ENCODE data around the gene TMBIM1.

Gene TMBIM1

DNA sequence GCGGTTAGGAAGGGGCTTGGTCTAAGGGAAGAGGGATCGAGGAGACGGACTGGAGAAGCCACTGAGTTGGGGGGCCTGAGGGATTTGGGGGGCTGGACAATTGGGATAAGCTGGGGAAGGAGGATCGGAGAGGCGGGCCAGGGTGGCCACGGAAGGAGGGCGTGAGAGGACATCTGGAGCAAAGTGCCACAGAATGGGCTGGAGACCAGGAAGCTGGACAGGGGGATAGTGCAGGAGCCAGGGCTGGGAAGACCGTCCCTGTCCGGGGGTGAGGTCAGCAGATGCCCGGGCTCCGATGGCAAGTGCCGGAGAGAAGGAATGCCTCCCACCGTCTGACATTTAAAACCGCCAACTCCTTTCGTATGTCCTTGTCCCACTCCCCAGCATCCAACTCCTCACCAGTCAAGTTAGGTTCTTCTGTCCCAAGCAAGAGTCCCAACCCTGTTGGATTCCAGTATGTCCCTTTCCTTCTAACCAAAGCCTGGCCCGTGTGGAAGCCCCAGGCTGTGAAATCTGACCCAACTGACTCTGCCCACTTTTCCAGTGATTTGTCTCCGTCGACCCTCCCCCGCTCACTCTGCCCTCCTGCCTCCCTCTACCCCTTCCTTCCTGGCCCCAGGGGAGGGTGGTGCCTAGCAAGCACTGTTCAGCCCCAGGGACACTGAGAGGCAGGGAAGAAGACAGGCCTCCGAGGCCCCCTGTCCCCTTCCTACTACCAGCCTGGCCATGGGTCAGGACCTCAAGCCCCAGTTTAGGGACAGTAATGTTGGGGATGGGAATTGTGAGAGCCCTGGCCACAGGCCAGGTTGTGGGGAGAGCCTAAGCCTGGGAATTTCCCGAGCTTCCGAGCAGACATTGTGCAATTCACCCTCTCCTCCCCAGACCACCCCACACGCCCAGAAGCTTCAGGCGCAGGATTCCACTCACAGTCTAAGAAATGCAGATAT is 31.5 kb upstream of the TMBIM1 start (continued):
- TF ChIP-seq, protein P1, sequence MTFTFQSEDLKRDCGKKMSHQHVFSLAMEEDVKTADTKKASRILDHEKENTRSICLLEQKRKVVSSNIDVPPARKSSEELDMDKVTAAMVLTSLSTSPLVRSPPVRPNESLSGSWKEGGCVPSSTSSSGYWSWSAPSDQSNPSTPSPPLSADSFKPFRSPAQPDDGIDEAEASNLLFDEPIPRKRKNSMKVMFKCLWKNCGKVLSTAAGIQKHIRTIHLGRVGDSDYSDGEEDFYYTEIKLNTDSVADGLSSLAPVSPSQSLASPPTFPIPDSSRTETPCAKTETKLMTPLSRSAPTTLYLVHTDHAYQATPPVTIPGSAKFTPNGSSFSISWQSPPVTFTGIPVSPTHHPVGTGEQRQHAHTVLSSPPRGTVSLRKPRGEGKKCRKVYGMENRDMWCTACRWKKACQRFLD (tag by site-specific recombination; IDR thresholded peaks at IDR 0.05) = no peak
- TF ChIP-seq, protein P2, sequence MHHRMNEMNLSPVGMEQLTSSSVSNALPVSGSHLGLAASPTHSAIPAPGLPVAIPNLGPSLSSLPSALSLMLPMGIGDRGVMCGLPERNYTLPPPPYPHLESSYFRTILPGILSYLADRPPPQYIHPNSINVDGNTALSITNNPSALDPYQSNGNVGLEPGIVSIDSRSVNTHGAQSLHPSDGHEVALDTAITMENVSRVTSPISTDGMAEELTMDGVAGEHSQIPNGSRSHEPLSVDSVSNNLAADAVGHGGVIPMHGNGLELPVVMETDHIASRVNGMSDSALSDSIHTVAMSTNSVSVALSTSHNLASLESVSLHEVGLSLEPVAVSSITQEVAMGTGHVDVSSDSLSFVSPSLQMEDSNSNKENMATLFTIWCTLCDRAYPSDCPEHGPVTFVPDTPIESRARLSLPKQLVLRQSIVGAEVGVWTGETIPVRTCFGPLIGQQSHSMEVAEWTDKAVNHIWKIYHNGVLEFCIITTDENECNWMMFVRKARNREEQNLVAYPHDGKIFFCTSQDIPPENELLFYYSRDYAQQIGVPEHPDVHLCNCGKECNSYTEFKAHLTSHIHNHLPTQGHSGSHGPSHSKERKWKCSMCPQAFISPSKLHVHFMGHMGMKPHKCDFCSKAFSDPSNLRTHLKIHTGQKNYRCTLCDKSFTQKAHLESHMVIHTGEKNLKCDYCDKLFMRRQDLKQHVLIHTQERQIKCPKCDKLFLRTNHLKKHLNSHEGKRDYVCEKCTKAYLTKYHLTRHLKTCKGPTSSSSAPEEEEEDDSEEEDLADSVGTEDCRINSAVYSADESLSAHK (tag by site-specific recombination; IDR thresholded peaks at IDR 0.05) = no peak
- TF ChIP-seq ZBTB1 (tag by site-specific recombination; IDR thresholded peaks at IDR 0.05) (no peak), ZNF707 (tag by site-specific recombination; IDR thresholded peaks at IDR 0.05) (no peak), ZNF664 (tag by site-specific recombination; IDR thresholded peaks at IDR 0.05) (no peak), ZNF677 (tag by site-specific recombination; IDR thresholded peaks at IDR 0.05) (no peak), ZNF138 (tag by site-specific recombination; IDR thresholded peaks at IDR 0.05; ENCODE audit: borderline replicate concordance) (no peak), ZNF423 (tag by site-specific recombination; IDR thresholded peaks at IDR 0.05) (peak; percentile 54), ZNF19 (tag by site-specific recombination; IDR thresholded peaks at IDR 0.05; ENCODE audit: low read depth) (no peak), ZNF184 (tag by site-specific recombination; IDR thresholded peaks at IDR 0.05) (no peak), ZFP37 (tag by site-specific recombination; IDR thresholded peaks at IDR 0.05) (no peak), GLI2 (tag by site-specific recombination; IDR thresholded peaks at IDR 0.05; ENCODE audit: borderline replicate concordance, low read depth) (no peak), ZEB2 (tag by site-specific recombination; IDR thresholded peaks at IDR 0.05) (peak; percentile 38; the same call in 1 of the 2 replicates), ZNF292 (tag by site-specific recombination; IDR thresholded peaks at IDR 0.05; ENCODE audit: borderline replicate concordance, low read depth) (no peak), ZNF324 (tag by site-specific recombination; IDR thresholded peaks at IDR 0.05) (no peak), SCRT1 (tag by site-specific recombination; IDR thresholded peaks at IDR 0.05; ENCODE audit: borderline replicate concordance) (no peak)
- TF ChIP-seq, protein P3, sequence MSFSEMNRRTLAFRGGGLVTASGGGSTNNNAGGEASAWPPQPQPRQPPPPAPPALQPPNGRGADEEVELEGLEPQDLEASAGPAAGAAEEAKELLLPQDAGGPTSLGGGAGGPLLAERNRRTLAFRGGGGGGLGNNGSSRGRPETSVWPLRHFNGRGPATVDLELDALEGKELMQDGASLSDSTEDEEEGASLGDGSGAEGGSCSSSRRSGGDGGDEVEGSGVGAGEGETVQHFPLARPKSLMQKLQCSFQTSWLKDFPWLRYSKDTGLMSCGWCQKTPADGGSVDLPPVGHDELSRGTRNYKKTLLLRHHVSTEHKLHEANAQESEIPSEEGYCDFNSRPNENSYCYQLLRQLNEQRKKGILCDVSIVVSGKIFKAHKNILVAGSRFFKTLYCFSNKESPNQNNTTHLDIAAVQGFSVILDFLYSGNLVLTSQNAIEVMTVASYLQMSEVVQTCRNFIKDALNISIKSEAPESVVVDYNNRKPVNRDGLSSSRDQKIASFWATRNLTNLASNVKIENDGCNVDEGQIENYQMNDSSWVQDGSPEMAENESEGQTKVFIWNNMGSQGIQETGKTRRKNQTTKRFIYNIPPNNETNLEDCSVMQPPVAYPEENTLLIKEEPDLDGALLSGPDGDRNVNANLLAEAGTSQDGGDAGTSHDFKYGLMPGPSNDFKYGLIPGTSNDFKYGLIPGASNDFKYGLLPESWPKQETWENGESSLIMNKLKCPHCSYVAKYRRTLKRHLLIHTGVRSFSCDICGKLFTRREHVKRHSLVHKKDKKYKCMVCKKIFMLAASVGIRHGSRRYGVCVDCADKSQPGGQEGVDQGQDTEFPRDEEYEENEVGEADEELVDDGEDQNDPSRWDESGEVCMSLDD (tag by site-specific recombination; IDR thresholded peaks at IDR 0.05) = peak; percentile 37; the same call in 1 of the 2 replicates
- TF ChIP-seq, protein P4, sequence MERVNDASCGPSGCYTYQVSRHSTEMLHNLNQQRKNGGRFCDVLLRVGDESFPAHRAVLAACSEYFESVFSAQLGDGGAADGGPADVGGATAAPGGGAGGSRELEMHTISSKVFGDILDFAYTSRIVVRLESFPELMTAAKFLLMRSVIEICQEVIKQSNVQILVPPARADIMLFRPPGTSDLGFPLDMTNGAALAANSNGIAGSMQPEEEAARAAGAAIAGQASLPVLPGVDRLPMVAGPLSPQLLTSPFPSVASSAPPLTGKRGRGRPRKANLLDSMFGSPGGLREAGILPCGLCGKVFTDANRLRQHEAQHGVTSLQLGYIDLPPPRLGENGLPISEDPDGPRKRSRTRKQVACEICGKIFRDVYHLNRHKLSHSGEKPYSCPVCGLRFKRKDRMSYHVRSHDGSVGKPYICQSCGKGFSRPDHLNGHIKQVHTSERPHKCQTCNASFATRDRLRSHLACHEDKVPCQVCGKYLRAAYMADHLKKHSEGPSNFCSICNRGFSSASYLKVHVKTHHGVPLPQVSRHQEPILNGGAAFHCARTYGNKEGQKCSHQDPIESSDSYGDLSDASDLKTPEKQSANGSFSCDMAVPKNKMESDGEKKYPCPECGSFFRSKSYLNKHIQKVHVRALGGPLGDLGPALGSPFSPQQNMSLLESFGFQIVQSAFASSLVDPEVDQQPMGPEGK (tag by site-specific recombination; IDR thresholded peaks at IDR 0.05) = peak; percentile 70
- TF ChIP-seq, protein P5, sequence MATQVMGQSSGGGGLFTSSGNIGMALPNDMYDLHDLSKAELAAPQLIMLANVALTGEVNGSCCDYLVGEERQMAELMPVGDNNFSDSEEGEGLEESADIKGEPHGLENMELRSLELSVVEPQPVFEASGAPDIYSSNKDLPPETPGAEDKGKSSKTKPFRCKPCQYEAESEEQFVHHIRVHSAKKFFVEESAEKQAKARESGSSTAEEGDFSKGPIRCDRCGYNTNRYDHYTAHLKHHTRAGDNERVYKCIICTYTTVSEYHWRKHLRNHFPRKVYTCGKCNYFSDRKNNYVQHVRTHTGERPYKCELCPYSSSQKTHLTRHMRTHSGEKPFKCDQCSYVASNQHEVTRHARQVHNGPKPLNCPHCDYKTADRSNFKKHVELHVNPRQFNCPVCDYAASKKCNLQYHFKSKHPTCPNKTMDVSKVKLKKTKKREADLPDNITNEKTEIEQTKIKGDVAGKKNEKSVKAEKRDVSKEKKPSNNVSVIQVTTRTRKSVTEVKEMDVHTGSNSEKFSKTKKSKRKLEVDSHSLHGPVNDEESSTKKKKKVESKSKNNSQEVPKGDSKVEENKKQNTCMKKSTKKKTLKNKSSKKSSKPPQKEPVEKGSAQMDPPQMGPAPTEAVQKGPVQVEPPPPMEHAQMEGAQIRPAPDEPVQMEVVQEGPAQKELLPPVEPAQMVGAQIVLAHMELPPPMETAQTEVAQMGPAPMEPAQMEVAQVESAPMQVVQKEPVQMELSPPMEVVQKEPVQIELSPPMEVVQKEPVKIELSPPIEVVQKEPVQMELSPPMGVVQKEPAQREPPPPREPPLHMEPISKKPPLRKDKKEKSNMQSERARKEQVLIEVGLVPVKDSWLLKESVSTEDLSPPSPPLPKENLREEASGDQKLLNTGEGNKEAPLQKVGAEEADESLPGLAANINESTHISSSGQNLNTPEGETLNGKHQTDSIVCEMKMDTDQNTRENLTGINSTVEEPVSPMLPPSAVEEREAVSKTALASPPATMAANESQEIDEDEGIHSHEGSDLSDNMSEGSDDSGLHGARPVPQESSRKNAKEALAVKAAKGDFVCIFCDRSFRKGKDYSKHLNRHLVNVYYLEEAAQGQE (tag by site-specific recombination; IDR thresholded peaks at IDR 0.05) = peak; percentile 27; the same call in 1 of the 2 replicates
- TF ChIP-seq, protein P6, sequence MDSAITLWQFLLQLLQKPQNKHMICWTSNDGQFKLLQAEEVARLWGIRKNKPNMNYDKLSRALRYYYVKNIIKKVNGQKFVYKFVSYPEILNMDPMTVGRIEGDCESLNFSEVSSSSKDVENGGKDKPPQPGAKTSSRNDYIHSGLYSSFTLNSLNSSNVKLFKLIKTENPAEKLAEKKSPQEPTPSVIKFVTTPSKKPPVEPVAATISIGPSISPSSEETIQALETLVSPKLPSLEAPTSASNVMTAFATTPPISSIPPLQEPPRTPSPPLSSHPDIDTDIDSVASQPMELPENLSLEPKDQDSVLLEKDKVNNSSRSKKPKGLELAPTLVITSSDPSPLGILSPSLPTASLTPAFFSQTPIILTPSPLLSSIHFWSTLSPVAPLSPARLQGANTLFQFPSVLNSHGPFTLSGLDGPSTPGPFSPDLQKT (IDR thresholded peaks at IDR 0.05; ENCODE audit: borderline replicate concordance, low read depth, low read length) = no peak
- TF ChIP-seq, protein P7, sequence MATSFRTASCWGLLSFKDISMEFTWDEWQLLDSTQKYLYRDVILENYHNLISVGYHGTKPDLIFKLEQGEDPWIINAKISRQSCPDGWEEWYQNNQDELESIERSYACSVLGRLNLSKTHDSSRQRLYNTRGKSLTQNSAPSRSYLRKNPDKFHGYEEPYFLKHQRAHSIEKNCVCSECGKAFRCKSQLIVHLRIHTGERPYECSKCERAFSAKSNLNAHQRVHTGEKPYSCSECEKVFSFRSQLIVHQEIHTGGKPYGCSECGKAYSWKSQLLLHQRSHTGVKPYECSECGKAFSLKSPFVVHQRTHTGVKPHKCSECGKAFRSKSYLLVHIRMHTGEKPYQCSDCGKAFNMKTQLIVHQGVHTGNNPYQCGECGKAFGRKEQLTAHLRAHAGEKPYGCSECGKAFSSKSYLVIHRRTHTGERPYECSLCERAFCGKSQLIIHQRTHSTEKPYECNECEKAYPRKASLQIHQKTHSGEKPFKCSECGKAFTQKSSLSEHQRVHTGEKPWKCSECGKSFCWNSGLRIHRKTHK (tag by site-specific recombination; IDR thresholded peaks at IDR 0.05) = no peak
- TF ChIP-seq, protein P8, sequence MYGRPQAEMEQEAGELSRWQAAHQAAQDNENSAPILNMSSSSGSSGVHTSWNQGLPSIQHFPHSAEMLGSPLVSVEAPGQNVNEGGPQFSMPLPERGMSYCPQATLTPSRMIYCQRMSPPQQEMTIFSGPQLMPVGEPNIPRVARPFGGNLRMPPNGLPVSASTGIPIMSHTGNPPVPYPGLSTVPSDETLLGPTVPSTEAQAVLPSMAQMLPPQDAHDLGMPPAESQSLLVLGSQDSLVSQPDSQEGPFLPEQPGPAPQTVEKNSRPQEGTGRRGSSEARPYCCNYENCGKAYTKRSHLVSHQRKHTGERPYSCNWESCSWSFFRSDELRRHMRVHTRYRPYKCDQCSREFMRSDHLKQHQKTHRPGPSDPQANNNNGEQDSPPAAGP (tag by site-specific recombination; IDR thresholded peaks at IDR 0.05) = peak; percentile 56; the same call in 1 of the 2 replicates
